ENCODE data around the gene ALPK1.

ALPK1 gene

GRCh38 chr4:112328734-112329130 is 31.6 kb downstream of the ALPK1 start:
- no peak for DNase-seq

GRCh38 chr4:112329672-112330375 is 32.7 kb downstream of the ALPK1 start:
- no peak for DNase-seq

GRCh38 chr4:112330921-112331320 is 33.8 kb downstream of the ALPK1 start:
- no peak for DNase-seq

- DNase-seq: no peak
Observed at GRCh38 chr4:112332398-112332797, 35.2 kb downstream of the ALPK1 start.

- no peak for DNase-seq
Observed at GRCh38 chr4:112340023-112340422, 42.9 kb downstream of the ALPK1 start.

GRCh38 chr4:112341033-112341432 is 43.9 kb downstream of the ALPK1 start:
- DNase-seq: no peak

GRCh38 chr4:112343330-112344080 is 46.3 kb downstream of the ALPK1 start:
- DNase-seq: no peak

GRCh38 chr4:112348488-112349158 is 51.5 kb downstream of the ALPK1 start:
- no peak for DNase-seq

- DNase-seq: no peak
Observed at GRCh38 chr4:112352736-112353135, 55.6 kb downstream of the ALPK1 start.

GRCh38 chr4:112355662-112356061 is 58.5 kb downstream of the ALPK1 start:
- DNase-seq: no peak

- DNase-seq: no peak
Observed at GRCh38 chr4:112357453-112357852, 60.3 kb downstream of the ALPK1 start.

- DNase-seq: no peak
Observed at GRCh38 chr4:112357897-112358296, 60.7 kb downstream of the ALPK1 start.

- DNase-seq: no peak
Observed at GRCh38 chr4:112358415-112358814, 61.2 kb downstream of the ALPK1 start.

GRCh38 chr4:112358952-112359749 is 62.0 kb downstream of the ALPK1 start:
- DNase-seq: no peak

GRCh38 chr4:112361181-112361791 is 64.1 kb downstream of the ALPK1 start:
- DNase-seq: no peak

- DNase-seq: no peak
Observed at GRCh38 chr4:112370466-112370865, 73.3 kb downstream of the ALPK1 start.

GRCh38 chr4:112371361-112371760 is 74.2 kb downstream of the ALPK1 start:
- no peak for DNase-seq

- DNase-seq: no peak
Observed at GRCh38 chr4:112374850-112375249, 77.7 kb downstream of the ALPK1 start.

GRCh38 chr4:112377171-112377570 is 80.0 kb downstream of the ALPK1 start:
- no peak for DNase-seq

- no peak for DNase-seq
Observed at GRCh38 chr4:112377594-112378242, 80.5 kb downstream of the ALPK1 start.

GRCh38 chr4:112378243-112378620 is 81.1 kb downstream of the ALPK1 start:
- no peak for DNase-seq

- DNase-seq: no peak
Observed at GRCh38 chr4:112378858-112379257, 81.7 kb downstream of the ALPK1 start.
